T-cell (primary cell): ENCODE results near the gene RAB11FIP4. TPM values are rescaled to one million over a fixed set of nuclear protein-coding genes. Genes with fewer than 3 reads are reported as not detected.

ENCODE experiments used
- ATAC-seq, 4 experiments: fragments of 200-7000 bp in 3 of 4; fragments of 150-1000 bp in 1 of 4; cut with Tn5 transposase; replicated peaks in 1 of 4; 1 replicate in 3 of 4; 2 replicates in 1 of 4; pipeline ENCODE4 v1.10.0; 2021; ENCODE audit warnings: moderate library complexity in 3 of 4, mild to moderate bottlenecking in 2 of 4, moderate number of reproducible peaks in 1 of 4
- CTCF ChIA-PET, 2 donors: fragments of 300-600 bp; sonication (Branson Sonifier 250); formaldehyde crosslinking; loops; one replicate each; lab custom pipeline; 2022; ENCODE audit warnings: antibody characterized with exemption in 2 of 2; lab: Charles Lee
- POLR2A ChIA-PET, 2 donors: fragments of 300-600 bp; sonication (Branson Sonifier 250); formaldehyde crosslinking; loops; one replicate each; lab custom pipeline; 2022; ENCODE audit warnings: antibody characterized with exemption in 2 of 2; lab: Charles Lee
- DNase-seq, 35 experiments: peaks; one replicate each; pipeline versions ENCODE4 v3.0.0 to v3.0.0-alpha.2; 2013 to 2023
- H3K27ac ChIP-seq: one replicate; pipeline ENCODE4 v1.5.1; 2013; ENCODE audit warnings: low read length
- H3K27me3 ChIP-seq, 2 experiments: replicated peaks in 1 of 2; 1 replicate in 1 of 2; 2 replicates in 1 of 2; pipeline versions ENCODE4 v1.6.1 to v1.7.0; 2013; ENCODE audit warnings: low read length in 1 of 2, mixed read lengths in 1 of 2; ENCODE audit not compliant: control insufficient read depth in 2 of 2, insufficient read depth in 2 of 2; ENCODE audit errors: extremely low read depth in 1 of 2
- H3K36me3 ChIP-seq, 2 donors: 1 replicate in 1 of 2; 2 replicates in 1 of 2; pipeline versions ENCODE4 v1.6.1 to v1.7.0; 2013; ENCODE audit warnings: low read length in 1 of 2; ENCODE audit not compliant: control insufficient read depth in 2 of 2, insufficient read depth in 1 of 2; ENCODE audit errors: extremely low read depth in 1 of 2
- H3K4me1 ChIP-seq, 2 experiments: 1 replicate in 1 of 2; 2 replicates in 1 of 2; pipeline versions ENCODE4 v1.6.1 to v1.7.0; 2013; ENCODE audit warnings: low read length in 2 of 2, mixed read lengths in 1 of 2; ENCODE audit not compliant: insufficient read depth in 2 of 2, control insufficient read depth in 1 of 2; ENCODE audit errors: extremely low read depth in 1 of 2
- H3K4me3 ChIP-seq, 2 donors: 1 replicate in 1 of 2; 2 replicates in 1 of 2; pipeline versions ENCODE4 v1.5.1 to v1.7.0; 2013; ENCODE audit warnings: mild to moderate bottlenecking in 2 of 2, low read length in 1 of 2, moderate library complexity in 1 of 2; ENCODE audit not compliant: control insufficient read depth in 1 of 2; ENCODE audit errors: extremely low read depth in 1 of 2
- H3K9me3 ChIP-seq: 2 replicates; pipeline ENCODE4 v1.7.0; 2013
- H3K27ac Mint-ChIP-seq, 2 donors: one replicate each; pipeline ENCODE4 v1.8.0; 2020 to 2021; ENCODE audit warnings: mild to moderate bottlenecking in 2 of 2, mixed read lengths in 2 of 2
- H3K27me3 Mint-ChIP-seq, 2 donors: one replicate each; pipeline ENCODE4 v1.8.0; 2021 to 2022; ENCODE audit warnings: mixed read lengths in 2 of 2
- H3K36me3 Mint-ChIP-seq: one replicate; pipeline ENCODE4 v1.8.0; 2021; ENCODE audit warnings: mixed read lengths
- H3K4me1 Mint-ChIP-seq, 3 donors: one replicate each; pipeline ENCODE4 v1.8.0; 2020 to 2022; ENCODE audit warnings: mixed read lengths in 3 of 3, mild to moderate bottlenecking in 1 of 3
- H3K4me3 Mint-ChIP-seq, 3 donors: one replicate each; pipeline ENCODE4 v1.8.0; 2020 to 2022; ENCODE audit warnings: mild to moderate bottlenecking in 3 of 3, mixed read lengths in 3 of 3, moderate library complexity in 3 of 3
- H3K9me3 Mint-ChIP-seq, 3 donors: one replicate each; pipeline ENCODE4 v1.8.0; 2020 to 2022; ENCODE audit warnings: mixed read lengths in 3 of 3
- WGBS: methylation state at CpG from one replicate; pipeline ENCODE4 v1.1.5; 2013; ENCODE audit warnings: missing lambda C conversion rate; ENCODE audit not compliant: insufficient coverage; 5-methylcytosine and 5-hydroxymethylcytosine counted together
- total RNA-seq, 35 experiments: library from RNA in 6 of 35; stranded (reverse) in 6 of 35; fragments of 120-200 nt in 1 of 35; gene quantifications; one replicate each; pipeline versions ENCODE4 v1.2.1 to v1.2.4 and lab custom pipeline; 2013 to 2026

Gene RAB11FIP4
- total RNA-seq, 5 donors from 2014 or later (not counting 1 experiment from before 2014, with no cell fraction given) = 45.6 to 72.6 (median 50.1) TPM

DNA sequence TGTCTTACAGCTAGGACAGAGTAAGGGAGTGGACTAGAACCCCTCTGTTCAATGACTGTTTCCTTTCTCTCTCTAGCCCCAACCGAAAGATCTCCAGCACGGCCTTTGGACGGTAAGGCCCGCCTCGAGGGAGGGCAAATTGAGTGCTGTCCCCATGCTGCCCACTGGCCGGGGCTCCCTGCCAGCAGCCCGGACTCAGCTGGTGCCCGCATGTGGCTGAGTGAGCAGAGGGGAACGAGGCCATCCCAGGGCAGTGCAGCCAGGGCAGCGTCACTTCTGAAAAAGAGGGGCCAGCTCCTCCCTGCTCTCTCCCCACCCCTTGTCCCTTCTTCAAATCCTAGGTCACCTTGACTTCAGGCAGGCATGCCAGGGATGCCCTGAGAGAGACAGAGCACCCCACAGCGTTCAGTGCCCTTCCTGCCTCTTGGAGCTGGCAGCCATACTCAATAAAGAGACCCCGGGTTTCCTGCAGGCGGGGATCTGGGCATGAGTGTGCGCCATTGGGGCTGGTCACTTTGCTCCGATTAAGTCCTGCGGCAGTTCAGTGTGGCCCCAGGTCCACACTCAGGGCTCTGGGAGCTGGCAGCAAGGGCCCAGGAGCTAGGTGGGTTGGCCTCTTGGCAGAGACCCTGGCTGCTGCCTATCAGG, 130.9 kb downstream of the RAB11FIP4 start:
- no peak overlapping the region for H3K27ac Mint-ChIP-seq
- Histone ChIP-seq H3K4me3 (no peak overlapping the region), H3K27me3 (no peaks in the 10 kb centered on the region), H3K4me1 (peaks cover 0 to 2% of the 10 kb centered on the region in 2 experiments), H3K9me3 (no peaks in the 10 kb centered on the region), H3K36me3 (peaks cover 12 to 84% of the 10 kb centered on the region in 2 donors), H3K27ac (no peak overlapping the region)
- POLR2A ChIA-PET = no interaction called here
- H3K4me3 Mint-ChIP-seq = no peak overlapping the region
- CTCF ChIA-PET = interaction anchor here in 1 of 2 donors (0.7 to 1.5 kb wide), 3 partner anchors 97 to 140 kb away, joined by 3 to 7 read pairs (median 3); no protein-coding TSS in a partner anchor
- H3K4me1 Mint-ChIP-seq = peaks cover 4 to 8% (median 6%) of the 10 kb centered on the region in 3 donors
- no peak for DNase-seq
- H3K27me3 Mint-ChIP-seq = no peaks in the 10 kb centered on the region
- no peaks in the 10 kb centered on the region for H3K9me3 Mint-ChIP-seq
- no peak for ATAC-seq
- peaks cover 32% of the 10 kb centered on the region for H3K36me3 Mint-ChIP-seq
- WGBS = 95% methylated on average over 15 of the region's 16 CpGs

DNA sequence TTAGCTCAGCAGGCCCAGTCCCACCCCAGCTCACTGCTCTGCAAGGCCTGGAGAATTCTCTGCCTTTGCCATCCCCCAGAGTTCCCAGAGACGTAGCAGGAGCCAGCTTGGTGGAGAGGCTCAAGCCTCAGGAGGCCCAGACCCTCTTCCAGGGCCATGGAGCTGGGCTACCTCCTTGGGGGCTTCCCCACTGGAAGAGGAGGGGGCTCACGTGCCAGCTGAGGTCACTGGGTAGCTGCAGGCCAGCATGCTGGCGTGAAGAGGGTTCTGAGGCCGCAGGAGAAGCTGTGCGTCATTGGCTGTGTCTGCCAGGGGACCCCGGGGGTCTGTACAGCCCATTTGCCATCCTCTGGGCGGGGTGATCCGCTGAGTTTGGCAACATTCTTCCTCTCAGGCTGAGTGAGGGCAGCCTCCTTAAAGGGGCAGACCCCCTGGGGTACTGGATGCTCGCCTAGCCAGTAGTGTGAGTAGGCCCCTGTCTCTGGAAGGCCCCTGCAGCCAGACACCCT, 131.6 kb downstream of the RAB11FIP4 start:
- Mint-ChIP-seq H3K27me3 (no peaks in the 10 kb centered on the region), H3K27ac (no peak overlapping the region), H3K9me3 (no peaks in the 10 kb centered on the region), H3K36me3 (peaks cover 28% of the 10 kb centered on the region), H3K4me3 (no peak overlapping the region), H3K4me1 (peaks cover 0 to 4% (median 2%) of the 10 kb centered on the region in 3 donors)
- Histone ChIP-seq H3K9me3 (no peaks in the 10 kb centered on the region), H3K4me3 (no peak overlapping the region), H3K27me3 (no peaks in the 10 kb centered on the region), H3K27ac (no peak overlapping the region), H3K36me3 (peaks cover 12 to 85% of the 10 kb centered on the region in 2 donors), H3K4me1 (no peaks in the 10 kb centered on the region)
- 88% methylated on average over 8 of the region's 9 CpGs for WGBS
- ChIA-PET CTCF (interaction anchor here (1.2 to 2.0 kb wide), 3 partner anchors 86 to 133 kb away, joined by 4 to 7 read pairs (median 7); no protein-coding TSS in a partner anchor), POLR2A (no interaction called here)
- DNase-seq = no peak
- ATAC-seq = no peak

DNA sequence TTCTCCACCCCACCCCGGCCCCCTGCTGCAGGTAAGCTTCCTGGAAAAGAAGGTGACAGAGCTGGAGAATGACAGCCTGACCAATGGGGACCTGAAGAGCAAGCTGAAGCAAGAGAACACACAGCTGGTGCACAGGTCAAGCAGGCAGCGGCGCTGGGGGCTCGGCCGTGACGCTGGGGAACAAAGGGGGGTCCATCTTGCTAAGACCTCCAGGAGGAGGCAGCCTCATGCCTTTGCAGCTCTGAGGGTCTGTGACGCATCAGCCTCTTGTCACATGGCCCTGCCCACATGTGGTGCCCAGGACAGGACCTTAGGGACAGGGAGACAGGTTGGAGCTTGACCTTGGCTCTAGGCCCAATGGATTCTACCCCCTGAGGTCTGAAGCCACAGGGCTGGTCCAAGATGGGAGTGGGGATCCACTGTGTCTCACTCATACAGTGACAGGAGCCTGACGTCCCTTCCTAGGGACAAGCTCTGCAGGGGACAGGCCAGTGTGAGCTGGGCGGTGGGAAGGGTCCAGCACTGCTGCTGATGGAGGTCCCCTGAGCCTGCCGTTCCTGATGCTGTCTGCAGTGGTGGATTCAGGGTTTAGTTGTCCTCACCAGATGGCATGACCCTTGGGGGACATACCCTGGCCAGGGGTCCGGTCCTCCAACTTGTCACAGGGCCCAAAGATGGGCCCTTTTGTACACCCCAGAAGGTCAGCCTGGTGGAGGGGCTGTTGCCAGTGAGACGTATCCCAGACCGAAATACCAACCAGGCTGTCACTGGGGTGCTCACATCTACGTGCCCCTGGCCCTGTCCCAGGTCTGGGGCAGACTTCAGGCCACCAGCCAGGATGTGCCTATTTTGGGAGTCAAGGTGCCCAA, 132.6 kb downstream of the RAB11FIP4 start:
- Histone ChIP-seq H3K36me3 (peaks cover 8 to 90% of the 10 kb centered on the region in 2 donors), H3K4me3 (no peak overlapping the region), H3K27me3 (no peaks in the 10 kb centered on the region), H3K9me3 (no peaks in the 10 kb centered on the region), H3K27ac (no peak overlapping the region), H3K4me1 (no peaks in the 10 kb centered on the region)
- Mint-ChIP-seq H3K4me3 (no peak overlapping the region), H3K27me3 (no peaks in the 10 kb centered on the region), H3K27ac (no peak overlapping the region), H3K9me3 (no peaks in the 10 kb centered on the region), H3K36me3 (peaks cover 28% of the 10 kb centered on the region), H3K4me1 (peaks cover 0 to 4% (median 2%) of the 10 kb centered on the region in 3 donors)
- POLR2A ChIA-PET = no interaction called here
- no peak for ATAC-seq
- CTCF ChIA-PET = interaction anchor here (0.6 to 2.5 kb wide), 11 partner anchors 10 to 318 kb away, joined by 3 to 13 read pairs (median 3); no protein-coding TSS in a partner anchor
- 99% methylated on average over 14 of the region's 14 CpGs for WGBS
- DNase-seq = no peak

DNA sequence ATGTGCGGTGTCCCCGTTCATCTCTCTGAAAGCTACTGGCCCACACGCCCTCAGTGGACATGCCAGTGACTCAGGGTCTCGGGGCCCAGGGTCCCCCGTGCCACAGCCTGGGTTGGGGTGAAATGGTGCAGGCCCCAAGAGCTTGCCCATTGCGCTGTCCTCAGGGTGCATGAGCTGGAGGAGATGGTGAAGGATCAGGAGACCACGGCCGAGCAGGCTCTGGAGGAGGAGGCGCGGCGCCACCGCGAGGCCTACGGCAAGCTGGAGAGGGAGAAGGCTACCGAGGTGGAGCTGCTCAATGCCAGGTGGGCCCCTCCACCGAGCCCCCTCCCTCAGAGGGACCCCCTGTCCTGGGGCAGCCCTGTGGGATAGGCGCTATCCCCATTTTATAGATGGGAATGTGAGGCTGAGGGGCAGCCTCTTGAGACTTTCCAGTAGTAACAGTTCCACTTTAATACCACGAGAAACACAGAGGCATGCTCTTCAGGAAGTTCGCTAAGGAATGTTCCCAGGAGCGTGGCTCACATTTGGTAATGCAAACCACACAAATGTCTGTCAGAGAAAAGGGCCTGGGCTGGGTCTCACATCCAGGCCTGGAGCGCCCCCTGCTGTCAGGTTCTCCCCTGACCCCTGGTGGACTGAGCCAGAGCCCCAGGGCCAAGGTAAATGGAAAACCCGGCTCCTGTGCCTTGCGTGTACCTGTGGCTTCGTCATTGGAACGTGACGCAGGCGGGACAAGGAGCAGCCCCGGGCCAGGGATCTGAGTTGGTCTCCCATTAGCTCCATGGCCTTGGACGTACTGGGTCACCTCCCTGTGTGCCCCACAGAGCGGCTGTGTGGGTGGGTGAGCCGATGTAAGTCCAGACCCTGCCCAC, 133.7 kb downstream of the RAB11FIP4 start:
- Mint-ChIP-seq H3K4me3 (no peak overlapping the region), H3K27me3 (no peaks in the 10 kb centered on the region), H3K9me3 (no peaks in the 10 kb centered on the region), H3K4me1 (peaks cover 0 to 2% (median 1%) of the 10 kb centered on the region in 3 donors), H3K36me3 (peaks cover 29% of the 10 kb centered on the region), H3K27ac (peak overlapping the region in 1 of 2 donors; percentile 28)
- Histone ChIP-seq H3K27me3 (no peaks in the 10 kb centered on the region), H3K27ac (no peak overlapping the region), H3K4me1 (no peaks in the 10 kb centered on the region), H3K9me3 (no peaks in the 10 kb centered on the region), H3K4me3 (no peak overlapping the region), H3K36me3 (peaks cover 16 to 91% of the 10 kb centered on the region in 2 donors)
- WGBS = 57% methylated on average over 12 of the region's 31 CpGs
- DNase-seq (peak; percentile 48 to 90 (median 82)), ATAC-seq (peak; percentile 74 to 79 (median 77))
- POLR2A ChIA-PET = interaction anchor here in 1 of 2 donors (1.1 kb wide), 1 partner anchor 93 kb away, joined by 3 read pairs; no protein-coding TSS in a partner anchor
- CTCF ChIA-PET = interaction anchor here (0.6 to 2.5 kb wide), 9 partner anchors 10 to 136 kb away, joined by 3 to 13 read pairs (median 3); no protein-coding TSS in a partner anchor

DNA sequence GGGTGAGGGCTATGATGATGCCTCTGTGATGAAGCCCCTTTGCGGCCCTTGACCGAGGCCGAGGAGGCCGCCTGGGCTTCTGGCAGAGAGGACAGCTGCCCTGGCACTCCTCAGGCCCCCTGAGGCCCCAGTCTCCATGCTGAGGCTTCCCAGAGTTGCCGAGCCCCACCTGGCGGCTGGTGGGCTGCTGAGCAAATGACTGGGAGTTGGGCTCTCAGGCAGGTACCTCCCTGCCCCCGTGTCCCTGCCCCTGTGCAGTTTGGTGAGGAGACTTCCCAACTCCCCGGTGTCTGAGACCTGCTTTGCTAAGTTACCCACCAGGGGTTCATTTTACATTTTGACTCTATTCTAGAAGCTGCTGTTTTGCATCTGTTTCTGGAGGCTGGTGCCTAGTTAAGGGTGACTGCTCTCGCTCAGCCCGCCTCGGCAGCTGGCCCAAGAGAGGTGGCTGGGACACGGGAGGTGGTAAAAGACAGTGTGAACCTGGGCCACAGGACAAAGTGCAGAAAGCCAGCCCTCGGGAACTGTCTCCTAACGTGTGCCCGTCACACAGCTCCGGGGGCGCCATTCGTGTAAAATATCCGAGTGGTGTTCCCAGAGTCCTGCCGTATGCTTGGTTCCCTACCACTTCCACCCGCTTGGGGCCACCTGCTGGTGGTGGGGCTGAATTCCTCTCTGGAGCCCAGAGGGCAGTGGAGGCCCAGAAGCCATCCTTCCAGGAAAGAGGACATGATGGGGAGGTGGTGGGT, 134.5 kb downstream of the RAB11FIP4 start:
- Histone ChIP-seq H3K4me3 (no peak overlapping the region), H3K36me3 (peaks cover 23 to 95% of the 10 kb centered on the region in 2 donors), H3K4me1 (no peaks in the 10 kb centered on the region), H3K9me3 (no peaks in the 10 kb centered on the region), H3K27ac (no peak overlapping the region), H3K27me3 (no peaks in the 10 kb centered on the region)
- CTCF ChIA-PET = interaction anchor here (1.1 to 2.5 kb wide), 4 partner anchors 15 to 137 kb away, joined by 3 to 13 read pairs (median 4); no protein-coding TSS in a partner anchor
- Mint-ChIP-seq H3K4me3 (no peak overlapping the region), H3K9me3 (no peaks in the 10 kb centered on the region), H3K36me3 (peaks cover 32% of the 10 kb centered on the region), H3K4me1 (peaks cover 0 to 2% (median 1%) of the 10 kb centered on the region in 3 donors), H3K27ac (no peak overlapping the region), H3K27me3 (no peaks in the 10 kb centered on the region)
- DNase-seq (no peak), ATAC-seq (no peak)
- POLR2A ChIA-PET = interaction anchor here in 1 of 2 donors (1.1 kb wide), 1 partner anchor 93 kb away, joined by 3 read pairs; no protein-coding TSS in a partner anchor
- WGBS = 90% methylated on average over 15 of the region's 21 CpGs
